Right lobe of liver (tissue), 6 donors: ENCODE measurements around the gene SLC22A13. TPM values are rescaled to one million over a fixed set of nuclear protein-coding genes. Genes with fewer than 3 reads are reported as not detected.

Experiments
- ATAC-seq, 4 donors: fragments of 200-7000 bp; cut with Tn5 transposase; one replicate each; pipeline ENCODE4 v1.9.1; 2020; ENCODE audit warnings: mild to moderate bottlenecking in 4 of 4, moderate library complexity in 4 of 4
- DNase-seq, 3 donors: peaks; one replicate each; pipeline ENCODE4 v3.0.0-alpha.2; 2020
- H3K27ac ChIP-seq, 3 donors: fragments of 200-600 bp; one replicate each; pipeline ENCODE4 v1.8.0; 2022
- H3K27me3 ChIP-seq, 2 donors: fragments of 200-600 bp; one replicate each; pipeline ENCODE4 v1.8.0; 2022
- H3K36me3 ChIP-seq, 4 donors: fragments of 200-600 bp; sonication (generic) in 1 of 4; one replicate each; pipeline versions ENCODE4 v1.5.1 to v1.8.0; 2017 to 2022; ENCODE audit warnings: control low read depth in 1 of 4
- H3K4me1 ChIP-seq, 4 donors: fragments of 200-600 bp; sonication (generic) in 1 of 4; one replicate each; pipeline versions ENCODE4 v1.5.1 to v1.8.0; 2017 to 2022; ENCODE audit warnings: control low read depth in 1 of 4
- H3K4me3 ChIP-seq, 3 donors: fragments of 200-600 bp; one replicate each; pipeline ENCODE4 v1.8.0; 2022
- H3K9me3 ChIP-seq, 4 donors: fragments of 200-600 bp; sonication (generic) in 1 of 4; one replicate each; pipeline versions ENCODE4 v1.5.1 to v1.8.0; 2017 to 2022; ENCODE audit warnings: control low read depth in 1 of 4
- CTCF ChIP-seq, 4 donors: fragments of 200-600 bp in 3 of 4; fragments of 450-650 bp in 1 of 4; IDR thresholded peaks; one replicate each; pipeline versions ENCODE4 v1.5.1 to v1.8.0; 2016 to 2022; ENCODE audit warnings: antibody characterized with exemption in 4 of 4, mild to moderate bottlenecking in 2 of 4
- POLR2A ChIP-seq: fragments of 450-650 bp; IDR thresholded peaks from one replicate; pipeline ENCODE4 v1.6.1; 2017; ENCODE audit warnings: antibody characterized with exemption, mild to moderate bottlenecking
- WGBS: methylation state at CpG from one replicate; pipeline ENCODE4 v1.1.6; 2018; ENCODE audit warnings: low coverage, low lambda C conversion rate; ENCODE audit not compliant: insufficient coverage; ENCODE audit errors: missing lambda C conversion rate; 5-methylcytosine and 5-hydroxymethylcytosine counted together
- intact Hi-C, 2 donors: fragments of 100-400 bp; cut with DNase I; formaldehyde crosslinking; loops; one replicate each; pipeline versions ENCODE4 v1.11.2 to v1.14.1; 2022
- total RNA-seq, 6 experiments: library from RNA; depleted of rRNA in 2 of 6; stranded (reverse); fragments of >200 nt in 2 of 6; fragmentation: NEBNext Ultra II Directional in 3 of 6; extraction: Animal tissue kit (Norgen Biotek cat#: 25700) in 3 of 6; gene quantifications; one replicate each; pipeline versions ENCODE4 v1.1.0 to v1.2.4, GENCODE V29; 2016 to 2023
- donor health status: DM: no; HTN: yes; CAD: no.
- donor health status: DM: no; HTN: no; CAD: no.
- donor health status: DM: no; HTN: no; CAD: no.
- donor health status: DM: no; HTN: yes; CAD: no.
- donor health status: DM: no; HTN: yes; CAD: no.

The SLC22A13 gene
- total RNA-seq, 6 experiments from 2014 or later = 0.16 to 0.35 (median 0.22) TPM; not detected in 3

DNA sequence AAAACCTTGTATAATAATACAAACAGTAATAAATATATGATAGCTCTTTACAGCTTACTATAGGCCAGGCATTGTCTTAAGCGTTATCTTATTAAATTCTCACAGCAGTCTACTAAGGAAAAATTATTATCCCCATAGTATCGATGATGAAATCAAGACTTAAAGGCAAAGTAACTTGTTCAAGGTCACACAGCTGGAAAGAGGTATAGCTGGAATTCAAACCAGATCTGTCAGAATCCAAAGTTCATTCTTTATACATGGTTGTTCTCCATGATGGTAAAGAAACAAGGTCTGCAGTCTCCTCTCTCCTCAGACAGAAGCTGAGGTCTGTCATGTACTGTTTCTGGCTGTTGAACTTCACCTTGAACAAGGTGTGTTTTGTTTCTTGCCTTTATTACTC, 15.4 kb upstream of the SLC22A13 start:
- ATAC-seq (no peak), DNase-seq (no peak)
- intact Hi-C loops = no loop called here
- no peaks in the 10 kb centered on the region for H3K4me1 ChIP-seq
- WGBS = 100% methylated on average over 2 of the region's 2 CpGs
- H3K27ac ChIP-seq = no peak overlapping the region
- TF ChIP-seq POLR2A (no peak), CTCF (IDR thresholded peaks at IDR 0.05) (no peak)
- H3K9me3 ChIP-seq = no peaks in the 10 kb centered on the region
- H3K27me3 ChIP-seq = no peaks in the 10 kb centered on the region
- no peak overlapping the region for H3K4me3 ChIP-seq
- H3K36me3 ChIP-seq = peaks cover 0 to 72% (median 8%) of the 10 kb centered on the region in 4 donors

DNA sequence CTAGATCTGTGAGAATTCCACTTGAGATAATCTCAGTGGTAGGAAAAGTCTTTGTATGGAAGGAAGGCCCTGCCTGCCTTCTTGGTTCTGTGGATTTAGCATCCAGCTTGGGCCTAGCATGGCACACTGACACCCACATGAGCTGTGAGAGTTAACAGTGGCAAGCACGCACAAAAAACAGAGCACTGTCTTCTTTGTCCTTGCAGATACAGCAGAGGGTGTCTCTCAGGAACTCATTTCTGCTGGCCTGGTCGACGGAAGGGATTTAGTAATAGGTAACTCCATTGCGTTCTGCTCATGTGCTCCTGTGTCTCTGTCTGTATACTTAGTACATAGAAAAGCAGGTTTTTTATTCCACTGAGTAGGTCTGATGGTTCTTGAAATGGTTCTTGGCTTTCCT, 14.4 kb upstream of the SLC22A13 start:
- Histone ChIP-seq H3K9me3 (no peaks in the 10 kb centered on the region), H3K27ac (no peak overlapping the region), H3K4me1 (no peaks in the 10 kb centered on the region), H3K27me3 (no peaks in the 10 kb centered on the region), H3K4me3 (no peak overlapping the region), H3K36me3 (peaks cover 0 to 70% (median 8%) of the 10 kb centered on the region in 4 donors)
- intact Hi-C loops = no loop called here
- DNase-seq (no peak), ATAC-seq (no peak)
- TF ChIP-seq CTCF (IDR thresholded peaks at IDR 0.05) = no peak
- TF ChIP-seq POLR2A = no peak
- 89% methylated on average over 4 of the region's 4 CpGs for WGBS

GRCh38 chr3:38253704-38254103, 11.9 kb upstream of the SLC22A13 start:
- intact Hi-C loops = no loop called here

GRCh38 chr3:38254872-38255271, 10.7 kb upstream of the SLC22A13 start:
- no peak overlapping the region for H3K27ac ChIP-seq
- 84% methylated on average over 2 of the region's 2 CpGs for WGBS
- ATAC-seq = no peak
- H3K4me1 ChIP-seq = no peaks in the 10 kb centered on the region
- TF ChIP-seq POLR2A (no peak), CTCF (IDR thresholded peaks at IDR 0.05) (no peak)
- H3K36me3 ChIP-seq = peaks cover 0 to 42% (median 3%) of the 10 kb centered on the region in 4 donors
- no peak overlapping the region for H3K4me3 ChIP-seq
- DNase-seq = no peak
- H3K9me3 ChIP-seq = no peaks in the 10 kb centered on the region
- intact Hi-C loops = no loop called here
- no peaks in the 10 kb centered on the region for H3K27me3 ChIP-seq

More at GRCh38 chr3:38253704-38254103, 11.9 kb upstream of the SLC22A13 start:
- Histone ChIP-seq H3K27me3 (no peaks in the 10 kb centered on the region), H3K9me3 (no peaks in the 10 kb centered on the region), H3K36me3 (peaks cover 0 to 53% (median 3%) of the 10 kb centered on the region in 4 donors), H3K4me3 (no peak overlapping the region), H3K4me1 (no peaks in the 10 kb centered on the region), H3K27ac (no peak overlapping the region)
- no peak for TF ChIP-seq POLR2A
- TF ChIP-seq CTCF (IDR thresholded peaks at IDR 0.05) = no peak
- 97% methylated on average over 4 of the region's 4 CpGs for WGBS
- no peak for ATAC-seq
- DNase-seq = no peak

GRCh38 chr3:38255627-38256026, 10.0 kb upstream of the SLC22A13 start:
- no peak overlapping the region for H3K27ac ChIP-seq
- H3K4me1 ChIP-seq = no peaks in the 10 kb centered on the region
- intact Hi-C loops = no loop called here
- 90% methylated on average over 1 of the region's 1 CpG for WGBS
- H3K27me3 ChIP-seq = no peaks in the 10 kb centered on the region
- no peak overlapping the region for H3K4me3 ChIP-seq
- H3K9me3 ChIP-seq = no peaks in the 10 kb centered on the region
- TF ChIP-seq CTCF (IDR thresholded peaks at IDR 0.05) (no peak), POLR2A (no peak)
- ATAC-seq (no peak), DNase-seq (no peak)
- peaks cover 0 to 35% (median 3%) of the 10 kb centered on the region in 4 donors for H3K36me3 ChIP-seq
